IPS DF 4.7 (cell line): ENCODE measurements around the gene UAP1.
A peak's percentile ranks its signal among the peaks of the same experiment; 100 is the strongest.

Source experiments
- DNase-seq: peaks from one replicate; pipeline ENCODE4 v3.0.0-alpha.2; 2013; ENCODE audit warnings: low spot score; ENCODE audit errors: extremely low read depth

The UAP1 gene

DNA sequence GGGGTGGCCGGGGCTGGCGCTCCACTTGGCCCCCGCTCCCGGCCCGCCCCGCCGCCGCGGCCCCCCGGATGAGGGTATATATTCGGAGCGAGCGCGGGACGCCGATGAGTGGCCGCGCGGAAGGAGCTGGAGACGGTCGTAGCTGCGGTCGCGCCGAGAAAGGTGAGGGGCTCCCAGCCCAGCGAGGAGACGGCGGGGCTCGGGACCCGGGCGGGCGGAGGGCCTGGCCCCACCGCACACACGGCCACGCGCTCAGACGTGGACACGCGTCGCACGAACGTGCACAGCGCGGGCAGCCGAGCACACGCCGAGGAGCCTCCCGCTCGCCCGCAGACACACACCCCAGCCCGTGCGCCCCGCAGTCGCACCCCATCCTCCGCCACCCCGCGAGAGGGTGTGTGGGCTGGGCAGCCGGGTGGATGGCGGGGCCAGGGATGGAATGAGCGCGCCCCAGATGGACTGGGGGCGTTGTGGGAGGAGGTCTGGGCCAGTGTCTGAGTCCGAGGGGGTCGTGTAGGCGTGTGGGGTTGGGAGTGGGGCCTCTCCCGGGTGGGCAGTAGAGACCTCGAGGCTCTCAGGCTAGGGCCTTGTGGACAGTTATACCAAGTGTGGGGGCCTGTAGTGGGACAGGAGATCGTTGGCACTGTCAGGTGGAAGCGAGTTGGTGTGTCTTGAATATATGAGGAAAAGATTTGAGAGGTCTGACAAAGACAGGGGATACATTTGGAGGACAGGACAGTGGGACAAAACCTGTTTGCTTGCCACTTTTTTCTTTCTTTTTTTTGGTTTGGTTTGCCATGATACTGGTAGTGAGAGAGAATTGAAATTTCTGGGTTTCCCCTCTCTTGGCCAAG is at the start of gene UAP1:
Gene UAP1, plus strand, starts transcription at position 107 of the 854 bp plus-strand sequence. CDS start 4,347 bp downstream, outside the sequence.
- no peak for DNase-seq

DNA sequence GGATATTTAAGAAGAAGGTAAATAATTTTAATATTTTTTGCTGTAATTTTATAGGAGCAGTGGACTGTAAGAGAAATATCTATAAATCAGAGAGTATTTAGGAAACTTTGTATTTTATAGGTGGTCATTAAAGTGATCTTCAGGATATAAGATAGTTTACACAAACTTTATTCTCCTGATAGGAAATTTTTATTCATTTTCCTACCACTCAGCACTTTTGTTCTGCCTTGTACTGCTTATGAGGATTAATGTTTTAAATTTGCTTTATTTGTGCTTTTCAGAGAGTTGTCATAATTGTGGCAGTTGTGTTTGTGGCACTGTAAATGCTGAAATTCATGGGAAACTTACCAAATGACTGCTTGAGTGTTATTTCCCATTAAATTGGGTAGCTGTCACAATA is 34.2 kb upstream of the UAP1 start:
- DNase-seq = no peak

DNA sequence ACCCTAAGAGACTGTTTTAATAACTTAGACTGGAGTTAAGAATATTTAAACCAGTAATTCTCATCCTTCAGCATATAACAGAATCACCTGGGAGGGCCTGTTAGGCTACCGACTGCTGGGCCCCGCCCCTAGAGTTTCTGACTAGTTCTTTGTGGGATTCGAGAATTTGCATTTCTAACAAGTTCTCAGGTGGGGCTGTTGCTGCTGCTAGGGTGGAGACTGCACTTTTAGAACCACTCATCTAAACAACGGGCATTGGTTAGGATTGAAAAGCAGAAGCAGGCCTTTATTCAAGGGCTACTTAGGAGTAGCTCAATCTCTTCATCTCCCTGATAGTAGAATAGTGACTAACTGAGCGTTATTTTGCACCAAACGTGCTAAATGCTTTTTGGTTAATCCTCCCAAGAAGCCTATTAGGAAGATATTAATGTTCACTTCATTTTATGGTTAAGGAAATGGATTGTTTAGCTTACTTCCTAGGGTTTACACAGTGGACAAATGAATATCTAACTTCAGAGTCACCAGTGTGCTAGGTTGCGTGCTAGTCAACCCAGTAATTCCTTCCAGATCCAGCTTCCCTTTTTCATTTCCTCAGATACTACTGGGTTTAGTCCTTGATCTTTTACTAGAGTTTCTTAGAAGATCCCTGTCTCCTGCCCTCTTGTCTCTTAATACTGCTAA is 31.1 kb upstream of the UAP1 start:
- peak; percentile 16 for DNase-seq

DNA sequence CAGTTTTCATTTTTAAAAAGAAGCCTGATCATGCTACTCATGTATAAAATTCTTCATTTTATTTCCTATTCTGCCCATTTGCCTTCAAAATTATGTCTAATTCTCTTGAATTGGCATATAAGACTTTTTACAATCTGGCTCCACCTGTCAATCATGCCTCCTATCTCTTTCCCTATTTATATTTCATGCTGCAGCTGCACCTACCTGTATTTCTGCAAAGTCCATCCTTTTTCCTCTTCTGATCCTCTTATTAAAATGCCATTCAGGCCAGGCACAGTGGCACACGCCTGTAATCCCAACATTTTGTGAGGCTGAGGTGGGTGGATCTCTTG is 30.6 kb upstream of the UAP1 start:
- no peak for DNase-seq

DNA sequence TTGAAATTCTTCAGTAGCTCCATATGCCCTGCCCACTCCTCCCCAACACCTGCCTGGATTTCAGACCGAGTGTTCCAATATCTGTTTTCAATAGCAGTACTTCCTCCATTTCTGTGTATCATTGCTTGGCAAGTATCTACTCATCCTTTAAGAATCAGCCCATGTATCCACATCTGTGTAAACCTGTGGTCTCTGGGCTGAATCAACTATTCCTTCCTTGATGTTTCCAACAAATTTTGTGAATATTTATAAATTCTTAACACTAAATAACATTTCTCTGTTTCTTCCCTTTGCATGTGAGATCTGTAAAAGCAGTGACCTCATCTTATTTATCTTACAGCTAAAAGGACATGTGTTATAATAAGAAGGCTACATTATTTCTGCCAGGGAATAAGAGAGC is 26.0 kb upstream of the UAP1 start:
- DNase-seq = no peak

DNA sequence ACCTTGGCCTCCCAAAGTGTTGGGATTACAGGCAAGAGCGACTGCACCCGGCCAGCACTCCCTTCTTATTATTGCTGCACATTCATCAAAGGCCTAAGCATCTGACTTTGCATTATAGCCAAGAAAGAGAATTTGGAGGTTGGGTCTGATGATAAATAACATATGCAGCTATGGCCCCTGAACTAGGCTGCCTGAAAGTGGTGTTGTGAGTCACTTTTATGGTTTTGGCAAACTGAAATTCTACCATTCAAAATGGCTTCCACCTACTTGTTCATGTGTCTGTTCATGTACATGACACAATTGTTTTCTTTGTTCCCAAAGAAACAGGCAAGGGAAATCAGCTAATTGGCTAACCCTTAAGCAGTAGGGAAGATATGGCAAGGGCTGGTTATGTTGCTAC is 25.0 kb upstream of the UAP1 start:
- DNase-seq = no peak

DNA sequence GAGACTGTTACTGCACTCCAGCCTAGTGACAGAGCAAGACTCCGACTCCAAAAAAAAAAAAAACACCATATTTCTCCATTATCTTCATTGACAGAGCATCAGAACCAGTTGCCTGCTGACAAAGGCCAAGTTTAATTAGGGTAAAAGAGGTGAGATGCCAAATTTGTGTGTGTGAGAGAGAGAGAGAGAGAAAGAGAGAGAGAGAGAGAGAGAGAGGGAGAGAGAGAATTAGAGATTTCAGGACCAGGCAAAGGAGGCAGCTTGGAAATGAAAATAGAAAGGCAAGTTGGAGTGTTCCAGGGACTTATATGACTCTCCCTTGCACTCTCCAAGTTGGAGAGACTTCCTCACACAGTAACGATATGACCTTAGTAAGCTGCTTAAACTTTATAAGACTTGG is 24.3 kb upstream of the UAP1 start:
- DNase-seq = no peak

DNA sequence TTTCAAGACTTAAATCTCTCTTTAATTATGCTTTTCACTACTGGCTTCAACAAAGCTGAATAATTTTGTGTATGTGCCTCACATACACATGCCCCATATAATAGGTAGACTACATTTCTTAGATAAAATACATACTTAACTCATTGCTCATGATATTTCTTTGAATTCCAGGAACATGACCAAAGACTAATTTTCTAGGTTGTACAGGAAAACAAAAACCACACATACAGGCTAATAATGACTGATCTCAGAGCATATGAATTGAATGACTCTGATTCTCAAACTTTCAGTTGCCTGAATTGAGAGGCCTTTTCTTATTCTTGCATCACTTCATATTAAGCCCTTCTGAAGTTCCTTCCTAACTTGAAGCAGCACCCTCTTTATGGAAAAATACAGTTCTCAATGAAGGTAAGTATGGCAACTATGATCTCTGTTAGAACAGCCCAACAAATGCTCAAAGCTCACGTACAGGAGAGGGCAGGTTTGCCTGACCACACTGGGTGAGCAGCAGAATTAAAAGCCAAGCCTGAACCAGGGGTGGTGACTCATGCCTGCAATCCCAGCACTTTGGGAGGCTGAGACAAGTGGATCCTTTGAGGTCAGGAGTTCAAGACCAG is 22.6 kb upstream of the UAP1 start:
- no peak for DNase-seq

DNA sequence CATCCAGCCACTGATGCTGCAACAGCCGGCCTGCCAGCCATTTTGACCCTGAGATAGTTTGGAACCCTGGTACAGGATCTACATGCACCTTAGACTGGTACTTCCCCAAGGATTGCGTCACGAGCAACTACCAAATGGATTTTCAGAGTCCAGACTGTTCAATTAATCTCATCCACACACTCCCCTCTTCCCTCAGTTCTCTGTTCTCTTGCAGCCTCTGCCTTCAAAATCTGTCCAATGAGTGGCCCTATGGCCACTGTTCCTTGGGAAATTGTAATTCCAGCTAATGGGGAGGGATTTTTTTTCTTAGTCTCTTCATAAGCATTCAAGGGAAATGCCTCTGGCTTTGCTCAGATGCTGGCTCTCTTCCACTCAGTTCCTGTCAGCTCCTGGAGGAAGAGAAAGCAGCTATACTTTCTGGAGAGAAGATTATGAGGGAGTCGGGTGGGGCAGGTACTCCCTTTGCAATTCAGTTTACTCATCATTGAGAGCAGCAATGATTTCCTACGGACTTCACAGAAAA is 19.8 kb upstream of the UAP1 start:
- DNase-seq = no peak

DNA sequence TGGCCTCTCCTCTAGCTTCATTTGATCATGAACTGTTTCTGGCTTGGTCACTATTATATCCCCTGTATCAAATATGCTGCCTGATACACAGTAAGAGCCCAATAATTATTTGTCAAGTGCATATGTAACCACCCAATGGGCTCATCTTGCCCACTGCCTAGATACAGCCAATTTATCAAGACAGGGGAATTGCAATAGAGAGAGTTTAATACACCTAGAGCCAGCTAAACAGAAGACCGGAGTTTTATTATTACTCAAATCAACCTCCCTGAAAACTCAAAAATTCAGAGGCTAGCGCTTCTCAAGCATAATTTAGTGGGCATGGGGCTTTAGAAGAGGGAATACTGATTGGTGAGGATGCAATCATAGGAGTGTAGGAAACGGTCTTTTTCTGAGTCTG is 18.3 kb upstream of the UAP1 start:
- DNase-seq = no peak

DNA sequence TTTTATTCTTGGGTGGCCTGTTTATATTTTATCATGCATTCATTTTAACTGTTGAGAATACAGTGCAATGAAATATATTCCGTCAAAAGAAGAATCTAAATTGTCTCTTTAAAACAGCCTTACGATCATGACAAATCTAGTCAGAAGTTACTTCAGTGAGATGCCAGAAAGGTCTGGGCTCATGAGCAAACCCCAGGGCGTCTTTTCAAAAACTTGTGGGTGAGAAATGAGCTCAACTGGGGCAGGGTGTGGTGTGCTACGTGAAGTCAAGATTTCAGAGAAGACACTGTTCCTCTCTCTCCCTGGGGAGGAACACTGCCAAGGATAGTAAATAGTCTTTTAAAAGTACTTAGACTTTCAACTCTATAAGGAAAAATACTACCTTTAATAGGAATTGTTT is 13.4 kb upstream of the UAP1 start:
- no peak for DNase-seq

DNA sequence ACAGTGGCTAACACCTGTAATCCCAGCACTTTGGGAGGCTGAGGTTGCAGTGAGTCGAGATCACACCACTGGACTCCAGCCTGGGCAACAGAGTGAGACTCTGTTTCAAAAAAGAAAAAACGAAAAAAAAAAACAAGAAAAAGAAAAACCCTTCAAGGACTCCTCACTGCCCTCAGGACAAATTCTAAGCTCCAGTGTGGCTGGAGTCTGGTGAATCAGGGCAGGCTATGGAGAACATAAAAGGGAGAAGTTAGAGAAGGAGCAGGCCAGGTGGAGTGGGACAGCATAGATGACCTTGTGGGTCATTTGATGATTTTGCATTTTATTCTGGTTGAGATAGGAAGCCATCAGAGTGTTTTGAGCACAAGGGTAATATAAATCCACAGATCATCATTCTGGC is 12.5 kb upstream of the UAP1 start:
- DNase-seq = no peak

DNA sequence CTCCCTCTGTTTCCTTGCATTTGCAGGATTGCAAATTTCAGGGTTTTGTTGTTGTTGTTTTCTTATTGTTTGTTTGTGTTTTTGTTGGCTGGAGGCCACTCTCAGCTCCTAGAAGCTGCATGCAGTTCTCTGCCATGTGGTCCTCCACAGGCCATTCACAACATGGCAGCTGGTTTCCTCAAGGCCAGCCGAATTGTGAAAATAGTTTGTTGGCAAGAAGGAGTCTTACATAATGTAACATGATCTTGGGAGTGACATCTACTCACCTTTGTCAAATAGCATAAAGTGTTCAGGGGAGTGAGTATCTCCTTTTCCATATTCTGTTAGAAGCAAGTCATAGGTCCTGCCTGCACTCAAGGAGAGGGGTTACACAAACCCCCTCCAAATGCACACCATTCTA is 10.6 kb upstream of the UAP1 start:
- no peak for DNase-seq

DNA sequence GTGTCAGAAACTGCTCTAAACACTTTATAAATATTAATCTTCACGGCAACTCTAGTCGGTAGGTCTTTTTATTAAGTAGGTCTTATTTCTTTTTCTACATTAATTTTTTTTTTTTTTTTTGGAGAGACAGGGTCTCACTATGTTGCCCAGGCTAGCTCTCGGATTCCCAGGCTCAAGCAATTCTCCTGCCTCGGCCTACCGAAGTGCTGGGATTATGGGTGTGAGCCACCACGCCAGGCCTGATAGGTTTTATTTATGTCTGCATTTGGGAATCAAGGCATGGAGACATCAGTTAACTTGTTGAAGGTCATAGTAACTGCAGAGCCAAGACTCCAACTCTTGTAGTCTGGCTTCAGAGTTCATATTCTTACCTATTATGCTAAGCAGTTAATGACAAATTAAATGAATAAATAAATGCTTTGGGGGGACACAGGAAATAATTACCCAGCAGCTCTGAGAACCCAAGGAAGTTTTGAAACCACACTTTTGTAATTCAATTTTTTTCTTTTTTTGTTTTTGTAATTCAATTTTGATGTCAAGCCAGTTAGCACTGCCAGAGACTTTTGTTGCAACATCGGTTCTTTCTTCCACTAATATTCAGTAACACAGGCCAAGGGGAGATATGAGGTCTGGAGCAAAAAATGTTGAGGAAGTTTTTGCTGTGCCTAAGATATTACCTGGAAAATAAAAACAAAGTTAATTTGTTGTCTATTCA is 9.4 kb upstream of the UAP1 start:
- no peak for DNase-seq

DNA sequence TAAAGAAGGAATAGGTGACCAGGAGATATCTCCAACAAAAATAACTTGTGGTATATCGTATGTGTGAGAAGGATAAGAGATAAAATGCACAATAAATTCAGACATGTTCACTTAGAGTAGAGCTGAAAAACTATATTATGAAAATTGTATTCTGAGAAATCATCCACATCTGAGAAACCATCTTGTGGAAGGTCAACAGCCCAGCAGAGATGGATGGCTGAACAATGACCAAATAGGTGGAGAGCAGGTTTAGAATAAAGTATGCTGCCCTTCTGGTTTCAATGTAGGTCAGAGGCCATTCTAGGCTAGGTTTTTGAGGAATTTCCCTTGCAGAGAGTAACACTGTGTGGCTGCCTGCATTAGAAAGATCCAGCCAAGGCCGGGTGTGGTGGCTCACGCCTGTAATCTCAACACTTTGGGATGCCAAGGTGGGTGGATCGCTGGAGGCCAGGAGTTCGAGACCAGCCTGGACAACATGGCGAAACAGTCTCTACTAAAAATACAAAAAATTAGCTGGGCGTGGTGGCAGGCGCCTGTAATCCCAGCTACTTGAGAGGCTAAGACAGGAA is 8.8 kb upstream of the UAP1 start:
- DNase-seq = no peak

DNA sequence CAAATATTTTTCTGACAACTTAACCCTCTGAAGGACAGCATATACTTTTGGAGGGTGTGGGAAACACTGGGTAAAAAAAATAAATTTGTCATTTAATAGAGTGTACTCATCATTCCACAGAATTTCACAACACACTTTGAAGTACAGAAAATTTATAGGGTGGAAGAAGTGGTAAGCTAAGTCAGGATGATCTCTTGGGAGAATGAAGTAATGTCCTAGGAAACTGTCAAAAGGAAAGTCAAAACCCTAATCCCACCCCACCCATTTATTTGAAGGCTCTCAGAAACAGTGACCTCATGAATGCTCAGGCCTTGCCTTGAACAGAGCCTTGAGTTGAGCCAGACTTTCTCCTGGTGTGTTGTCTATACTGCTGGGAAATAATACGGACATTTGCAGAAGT is 7.3 kb upstream of the UAP1 start:
- DNase-seq = no peak

DNA sequence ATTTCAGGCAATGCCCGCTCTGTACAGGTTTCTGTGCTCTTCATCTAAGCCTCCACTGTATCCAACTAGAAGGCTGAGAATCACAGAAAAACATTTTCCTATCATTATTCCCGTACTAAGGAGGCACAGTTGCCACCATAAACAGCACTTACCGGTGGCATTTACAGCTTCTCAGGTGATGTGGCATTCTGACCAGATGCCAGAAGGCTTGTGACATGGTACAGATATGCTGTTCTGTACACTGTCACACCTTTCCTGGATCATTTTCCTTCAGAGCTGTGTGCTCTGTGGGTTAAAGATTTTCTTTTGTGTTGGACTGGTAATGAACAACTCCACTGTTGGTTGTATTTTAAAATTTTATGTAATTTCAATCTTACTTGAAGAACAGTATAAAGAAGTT is 4.0 kb upstream of the UAP1 start:
- no peak for DNase-seq

DNA sequence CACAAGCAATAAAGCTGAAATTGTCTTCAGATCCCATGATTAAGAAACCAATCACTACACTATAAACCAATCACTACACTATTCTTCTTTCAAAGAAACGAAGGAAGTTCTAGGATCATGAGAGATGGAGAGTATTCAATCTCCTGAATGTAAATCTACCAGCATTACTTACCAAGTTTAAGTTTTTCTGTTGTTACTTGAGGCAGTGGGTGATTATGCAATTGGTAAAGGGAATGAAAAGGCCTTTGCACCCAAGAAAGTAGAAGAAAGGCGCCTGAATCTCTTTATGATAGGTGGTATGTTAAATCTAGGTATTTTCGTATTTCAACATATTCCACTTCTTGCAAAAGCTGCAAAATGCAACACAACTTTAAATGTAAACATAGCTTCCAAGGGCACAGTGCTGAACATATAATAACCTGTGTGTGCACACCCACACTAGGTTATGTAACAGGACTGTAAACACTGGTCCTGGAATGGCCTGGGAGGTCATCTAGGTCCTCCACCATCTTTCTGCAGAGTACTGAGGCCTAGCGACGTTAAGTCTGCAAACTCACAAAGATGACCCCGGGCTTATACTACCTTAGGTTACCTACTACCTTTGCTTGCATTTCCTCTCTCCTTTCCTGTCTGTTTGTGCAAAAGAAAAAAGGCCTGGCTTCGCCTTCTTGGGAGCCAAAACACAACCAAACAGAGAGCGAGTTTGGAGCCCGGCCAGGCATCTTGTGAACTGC is 1.1 kb upstream of the UAP1 start:
- no peak for DNase-seq

DNA sequence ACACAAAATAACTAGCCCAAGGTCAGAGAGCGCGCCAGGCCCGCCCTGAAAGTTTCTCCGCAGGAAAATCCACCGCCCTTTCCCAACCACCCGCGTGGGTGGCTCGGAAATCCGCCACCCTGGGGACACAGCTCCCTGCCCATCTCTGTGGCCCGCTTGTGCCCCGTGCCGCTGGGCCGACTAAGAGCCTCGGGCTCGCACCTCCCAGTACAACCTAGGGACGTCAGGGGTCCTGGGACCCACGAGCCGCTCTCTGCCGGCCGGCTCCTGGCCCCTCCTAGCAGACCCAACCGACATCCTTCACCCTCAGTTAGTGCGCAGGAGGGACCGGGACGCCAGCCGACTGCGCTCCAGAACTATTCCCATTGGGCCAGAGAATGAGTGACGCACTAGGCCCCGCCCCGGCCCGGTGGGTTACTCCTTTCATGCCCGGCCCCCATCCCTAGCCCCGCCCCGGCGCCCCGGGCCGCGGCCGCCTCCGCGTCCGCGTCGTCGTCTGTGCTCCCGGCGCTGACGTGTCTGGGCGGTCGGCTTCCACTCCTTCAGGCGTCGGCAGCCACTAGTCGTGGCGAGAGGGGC is 396 bp upstream of the UAP1 start:
- DNase-seq = peak; percentile 78

DNA sequence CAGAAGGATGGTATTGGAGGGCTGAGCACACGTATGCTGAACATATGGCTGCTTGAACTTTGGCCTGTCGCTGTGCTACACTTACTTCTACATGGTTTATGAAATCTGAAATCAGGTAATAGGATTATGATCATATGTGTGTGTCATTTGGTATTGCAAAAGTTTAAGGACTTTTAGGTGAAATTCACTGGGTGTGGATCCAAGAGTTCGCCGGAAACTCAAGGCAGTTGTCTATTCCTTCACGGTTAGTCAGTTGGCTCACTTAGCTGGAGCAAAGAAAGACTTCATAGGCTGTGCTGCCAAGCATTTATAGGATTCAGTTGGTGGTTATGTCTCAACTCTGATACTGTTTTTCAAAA is 927 bp downstream of the UAP1 start:
- DNase-seq = no peak
